OCI-LY3 (cell line): ENCODE results near the gene NDUFA8.

Source experiments
- H2AFZ ChIP-seq: fragments of 200-600, 300-600 bp; shearing (Covaris generic); 2 replicates; pipeline ENCODE4 v1.6.0; 2014; ENCODE audit warnings: antibody characterized with exemption, low read depth, low read length
- H3K27ac ChIP-seq: fragments of 200-600, 300-600 bp; sonication (generic); 2 replicates; pipeline ENCODE4 v1.5.1; 2014; ENCODE audit warnings: mild to moderate bottlenecking, low read length, moderate library complexity, mixed read lengths
- H3K27me3 ChIP-seq: fragments of 200-600, 300-600 bp; sonication (generic); 2 replicates; pipeline ENCODE4 v1.6.1; 2014; ENCODE audit warnings: low read depth, low read length, mixed read lengths
- H3K36me3 ChIP-seq: fragments of 200-600, 300-600 bp; sonication (generic); replicated peaks from 2 replicates; pipeline ENCODE3; 2014; ENCODE audit warnings: low read depth, low read length, mixed read lengths
- H3K4me1 ChIP-seq: fragments of 300-600, 200-600 bp; sonication (generic); 2 replicates; pipeline ENCODE4 v1.6.1; 2014; ENCODE audit warnings: low read length, mixed read lengths
- H3K4me2 ChIP-seq: fragments of 200-600, 300-600 bp; sonication (generic); 2 replicates; pipeline ENCODE4 v1.6.1; 2014; ENCODE audit warnings: low read length, mixed read lengths
- H3K4me3 ChIP-seq: fragments of 300-600, 200-600 bp; sonication (generic); 2 replicates; pipeline ENCODE4 v1.5.1; 2014; ENCODE audit warnings: antibody characterized with exemption, mild to moderate bottlenecking, low read length, moderate library complexity
- H3K79me2 ChIP-seq: fragments of 300-600, 200-600 bp; shearing (Covaris generic); 2 replicates; pipeline ENCODE4 v1.6.1; 2014; ENCODE audit warnings: mild to moderate bottlenecking, low read length, mixed read lengths
- H3K9ac ChIP-seq: fragments of 300-600, 200-600 bp; shearing (Covaris generic); 2 replicates; pipeline ENCODE4 v1.6.0; 2014; ENCODE audit warnings: mild to moderate bottlenecking, low read length, moderate library complexity
- H3K9me3 ChIP-seq: fragments of 200-600, 300-600 bp; shearing (Covaris generic); 2 replicates; pipeline ENCODE4 v1.6.1; 2014; ENCODE audit warnings: low read length, mixed read lengths; ENCODE audit not compliant: insufficient read depth
- H4K20me1 ChIP-seq: fragments of 200-600, 300-600 bp; sonication (generic); 2 replicates; pipeline ENCODE4 v1.6.1; 2016; ENCODE audit warnings: low read length, mixed read lengths; ENCODE audit not compliant: insufficient read depth
- CTCF ChIP-seq: fragments of 200-600, 300-600 bp; sonication (generic); IDR thresholded peaks from 2 replicates; pipeline ENCODE4 v1.5.1; 2014; ENCODE audit warnings: antibody characterized with exemption, low read length, low read depth
- EZH2phosphoT487 ChIP-seq: fragments of 200-600 bp; shearing (Covaris generic); IDR thresholded peaks from 2 replicates; pipeline ENCODE4 v1.6.1; 2018; ENCODE audit warnings: antibody characterized with exemption, mixed run types, low read depth

NDUFA8 gene

GRCh38 chr9:122116448-122117173 is 43.0 kb downstream of the NDUFA8 start:
- Histone ChIP-seq H3K27me3 (peaks cover 13% of the 10 kb centered on the region; the same call in 1 of the 2 replicates), H4K20me1 (no peaks in the 10 kb centered on the region), H3K79me2 (no peaks in the 10 kb centered on the region), H3K27ac (no peak overlapping the region), H3K9me3 (no peaks in the 10 kb centered on the region), H3K9ac (no peak overlapping the region), H3K4me3 (no peak overlapping the region), H3K4me2 (no peak overlapping the region), H3K4me1 (no peaks in the 10 kb centered on the region), H3K36me3 (no peaks in the 10 kb centered on the region), H2AFZ (no peak overlapping the region)
- TF ChIP-seq EZH2phosphoT487, result no peak
- no peak for TF ChIP-seq CTCF

GRCh38 chr9:122116040-122116439 is 43.5 kb downstream of the NDUFA8 start:
- TF ChIP-seq CTCF, result no peak
- TF ChIP-seq EZH2phosphoT487, result no peak
- Histone ChIP-seq H3K4me1 (no peaks in the 10 kb centered on the region), H3K4me3 (no peak overlapping the region), H3K9me3 (no peaks in the 10 kb centered on the region), H3K79me2 (no peaks in the 10 kb centered on the region), H3K4me2 (no peak overlapping the region), H3K27ac (no peak overlapping the region), H3K9ac (no peak overlapping the region), H3K27me3 (peaks cover 13% of the 10 kb centered on the region; the same call in 1 of the 2 replicates), H3K36me3 (no peaks in the 10 kb centered on the region), H2AFZ (no peak overlapping the region), H4K20me1 (no peaks in the 10 kb centered on the region)

- H3K27ac ChIP-seq, result no peak overlapping the region
- no peak for TF ChIP-seq CTCF
- H3K9me3 ChIP-seq, result no peaks in the 10 kb centered on the region
- no peaks in the 10 kb centered on the region for H4K20me1 ChIP-seq
- H3K9ac ChIP-seq, result no peak overlapping the region
- H2AFZ ChIP-seq, result no peak overlapping the region
- H3K4me2 ChIP-seq, result no peak overlapping the region
- no peaks in the 10 kb centered on the region for H3K36me3 ChIP-seq
- no peaks in the 10 kb centered on the region for H3K4me1 ChIP-seq
- H3K27me3 ChIP-seq, result peaks cover 13% of the 10 kb centered on the region; the same call in 1 of the 2 replicates
- H3K4me3 ChIP-seq, result no peak overlapping the region
- no peaks in the 10 kb centered on the region for H3K79me2 ChIP-seq
Observed at GRCh38 chr9:122115176-122116035, 44.2 kb downstream of the NDUFA8 start.

- no peak for TF ChIP-seq EZH2phosphoT487
- no peak for TF ChIP-seq CTCF
Observed at GRCh38 chr9:122113574-122113973, 46.0 kb downstream of the NDUFA8 start.

More at GRCh38 chr9:122113574-122113973, 46.0 kb downstream of the NDUFA8 start:
- no peak overlapping the region for H3K4me2 ChIP-seq
- H3K9ac ChIP-seq, result no peak overlapping the region
- no peak overlapping the region for H3K27ac ChIP-seq
- H3K4me3 ChIP-seq, result no peak overlapping the region
- no peaks in the 10 kb centered on the region for H3K79me2 ChIP-seq
- H2AFZ ChIP-seq, result no peak overlapping the region
- peaks cover 13% of the 10 kb centered on the region; the same call in 1 of the 2 replicates for H3K27me3 ChIP-seq
- H4K20me1 ChIP-seq, result no peaks in the 10 kb centered on the region
- no peaks in the 10 kb centered on the region for H3K36me3 ChIP-seq
- H3K9me3 ChIP-seq, result no peaks in the 10 kb centered on the region
- no peaks in the 10 kb centered on the region for H3K4me1 ChIP-seq
